K562 treated with DMSO at 1 percent for 48 hours (cell line): ENCODE data around the gene SLC23A3. TPM values are rescaled to one million over a fixed set of nuclear protein-coding genes. Genes with fewer than 3 reads are reported as not detected.

Experiments used
- total RNA-seq: library from RNA; unstranded; fragments of 300-600 nt; gene quantifications from 2 replicates; pipeline ENCODE4 v1.2.3, GENCODE V29; 2022; ENCODE audit warnings: low replicate concordance; ENCODE audit errors: extremely low read depth

SLC23A3 gene, protein sequence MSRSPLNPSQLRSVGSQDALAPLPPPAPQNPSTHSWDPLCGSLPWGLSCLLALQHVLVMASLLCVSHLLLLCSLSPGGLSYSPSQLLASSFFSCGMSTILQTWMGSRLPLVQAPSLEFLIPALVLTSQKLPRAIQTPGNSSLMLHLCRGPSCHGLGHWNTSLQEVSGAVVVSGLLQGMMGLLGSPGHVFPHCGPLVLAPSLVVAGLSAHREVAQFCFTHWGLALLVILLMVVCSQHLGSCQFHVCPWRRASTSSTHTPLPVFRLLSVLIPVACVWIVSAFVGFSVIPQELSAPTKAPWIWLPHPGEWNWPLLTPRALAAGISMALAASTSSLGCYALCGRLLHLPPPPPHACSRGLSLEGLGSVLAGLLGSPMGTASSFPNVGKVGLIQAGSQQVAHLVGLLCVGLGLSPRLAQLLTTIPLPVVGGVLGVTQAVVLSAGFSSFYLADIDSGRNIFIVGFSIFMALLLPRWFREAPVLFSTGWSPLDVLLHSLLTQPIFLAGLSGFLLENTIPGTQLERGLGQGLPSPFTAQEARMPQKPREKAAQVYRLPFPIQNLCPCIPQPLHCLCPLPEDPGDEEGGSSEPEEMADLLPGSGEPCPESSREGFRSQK
- total RNA-seq, result not detected in 2 replicates

DNA sequence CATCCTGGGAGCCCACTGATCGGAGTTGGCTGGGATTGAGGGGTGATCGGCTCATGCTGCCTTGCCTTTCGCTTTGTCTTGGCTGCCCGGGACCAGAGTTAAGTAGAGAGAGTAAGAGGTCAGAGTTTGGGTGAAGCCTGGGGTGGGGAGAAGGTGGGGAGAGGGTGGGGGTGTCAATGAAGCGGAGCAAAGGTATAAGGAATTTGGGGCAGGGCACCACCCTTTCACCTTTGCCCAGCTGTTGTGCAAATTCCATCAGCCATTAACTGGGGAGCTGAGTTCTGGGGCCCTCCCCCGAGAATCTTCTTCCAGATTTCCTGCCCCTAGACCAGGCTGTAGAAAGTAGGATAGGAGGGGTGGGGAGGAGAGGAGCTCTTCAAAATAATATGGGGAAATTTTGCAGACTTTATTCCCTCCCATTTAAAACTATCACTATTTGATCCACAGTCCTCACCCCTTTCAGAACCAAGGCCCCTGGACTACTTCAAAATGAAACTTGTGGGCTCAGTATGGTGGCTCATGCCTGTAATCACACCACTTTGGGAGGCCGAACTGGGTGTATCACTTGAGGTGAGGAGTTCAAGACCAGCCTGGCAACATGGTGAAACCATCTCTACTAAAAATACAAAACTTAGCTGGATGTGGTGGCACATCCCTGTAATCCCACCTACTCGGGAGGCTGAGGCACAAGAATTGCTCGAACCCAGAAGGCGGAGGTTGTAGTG lies at the start of gene SLC23A3:
SLC23A3 (minus strand) TSS at position 100 of the 725 bp plus-strand sequence; CDS start at position 55, 45 bp downstream.

DNA sequence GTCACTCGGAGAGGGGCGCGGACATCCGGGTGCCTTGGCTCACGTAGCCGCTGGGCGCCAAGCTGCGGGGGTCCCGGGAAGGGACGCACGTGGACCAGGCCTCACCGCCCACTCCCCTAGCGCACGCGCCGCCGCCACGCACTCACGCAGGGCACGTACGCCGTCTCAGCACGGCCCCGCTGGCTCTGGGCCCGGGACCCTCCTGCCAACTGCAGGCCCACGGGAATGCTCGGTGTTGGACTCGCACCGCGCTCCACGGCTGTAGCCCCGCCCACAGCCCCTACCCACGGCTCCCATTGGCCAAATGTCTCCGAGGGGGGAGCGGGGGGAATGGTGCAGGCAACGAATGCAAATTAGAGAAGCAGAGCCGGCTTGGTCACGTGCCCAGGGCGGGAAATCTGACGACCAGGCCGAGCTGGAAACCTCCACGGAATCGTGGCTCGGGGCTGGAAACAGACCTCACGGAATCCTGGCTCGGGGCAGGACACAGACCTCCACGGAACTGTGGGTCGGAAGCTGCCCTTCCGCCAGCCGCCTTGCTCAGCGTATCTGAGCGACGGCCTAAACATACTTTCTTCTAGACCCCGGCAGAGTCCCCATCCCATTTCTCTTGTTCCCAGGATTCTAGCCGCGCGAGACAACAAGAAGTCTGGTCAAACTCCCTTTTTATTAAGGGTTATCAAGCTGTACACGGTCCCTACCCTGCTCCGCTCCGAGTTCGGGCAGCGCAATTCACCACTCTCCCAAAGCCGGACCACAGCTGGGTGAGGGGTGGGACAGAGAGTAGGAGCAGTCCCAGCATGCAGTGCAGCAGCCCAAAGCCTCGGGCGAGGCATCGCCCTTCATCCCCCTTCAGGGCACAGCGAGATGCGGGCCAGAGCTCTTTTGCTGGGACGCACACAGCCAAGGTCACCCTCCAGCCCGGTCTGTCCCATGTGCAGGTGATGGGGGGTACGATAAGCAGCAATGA lies 49.2 kb upstream of the SLC23A3 start, which contains the start of gene ABCB6:
ABCB6 (minus strand) TSS at position 227 of the 970 bp plus-strand sequence. CDS start 285 bp downstream, outside the sequence.

DNA sequence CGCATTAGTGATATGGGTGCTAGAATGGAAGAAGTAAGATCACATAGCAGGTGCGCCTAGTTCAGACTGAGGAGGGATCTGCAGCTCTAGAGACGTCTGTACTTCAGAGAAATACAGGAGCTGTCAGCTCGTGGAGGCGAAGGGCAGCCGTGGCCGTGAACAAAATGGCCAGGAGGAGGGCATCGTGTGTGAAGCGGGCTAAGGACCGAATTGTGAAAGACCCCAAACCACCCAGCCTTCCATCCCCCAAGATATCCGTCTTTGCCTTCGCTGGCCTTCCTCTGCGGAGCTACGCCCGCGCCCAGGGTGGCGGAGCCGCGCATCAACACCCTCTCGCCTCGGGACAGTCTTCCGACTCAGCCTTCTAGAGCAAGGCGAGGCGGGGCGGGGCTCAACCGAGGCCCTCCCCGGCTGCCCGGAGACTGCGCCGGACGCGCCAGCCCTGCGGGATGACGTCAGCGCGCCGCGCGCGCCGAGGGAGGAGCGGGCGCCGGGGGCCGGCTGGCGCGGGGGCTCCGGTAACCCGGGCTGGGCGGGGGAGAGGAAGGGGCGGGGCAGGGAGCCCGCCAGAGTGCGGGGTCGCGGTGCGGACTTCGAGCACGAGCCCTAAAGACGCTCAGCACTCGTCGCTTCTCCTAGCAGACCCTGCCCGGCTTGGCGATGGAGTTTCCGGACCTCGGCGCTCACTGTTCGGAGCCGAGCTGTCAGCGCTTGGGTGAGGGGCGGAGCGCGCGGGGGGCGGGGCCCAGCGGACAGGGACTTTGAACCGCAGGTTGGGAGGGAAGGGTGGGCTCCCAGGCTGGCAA lies 36.7 kb upstream of the SLC23A3 start, which contains the start of gene ZFAND2B:
ZFAND2B (plus strand) TSS at position 455 of the 806 bp plus-strand sequence; CDS start at position 661, 206 bp downstream.

DNA sequence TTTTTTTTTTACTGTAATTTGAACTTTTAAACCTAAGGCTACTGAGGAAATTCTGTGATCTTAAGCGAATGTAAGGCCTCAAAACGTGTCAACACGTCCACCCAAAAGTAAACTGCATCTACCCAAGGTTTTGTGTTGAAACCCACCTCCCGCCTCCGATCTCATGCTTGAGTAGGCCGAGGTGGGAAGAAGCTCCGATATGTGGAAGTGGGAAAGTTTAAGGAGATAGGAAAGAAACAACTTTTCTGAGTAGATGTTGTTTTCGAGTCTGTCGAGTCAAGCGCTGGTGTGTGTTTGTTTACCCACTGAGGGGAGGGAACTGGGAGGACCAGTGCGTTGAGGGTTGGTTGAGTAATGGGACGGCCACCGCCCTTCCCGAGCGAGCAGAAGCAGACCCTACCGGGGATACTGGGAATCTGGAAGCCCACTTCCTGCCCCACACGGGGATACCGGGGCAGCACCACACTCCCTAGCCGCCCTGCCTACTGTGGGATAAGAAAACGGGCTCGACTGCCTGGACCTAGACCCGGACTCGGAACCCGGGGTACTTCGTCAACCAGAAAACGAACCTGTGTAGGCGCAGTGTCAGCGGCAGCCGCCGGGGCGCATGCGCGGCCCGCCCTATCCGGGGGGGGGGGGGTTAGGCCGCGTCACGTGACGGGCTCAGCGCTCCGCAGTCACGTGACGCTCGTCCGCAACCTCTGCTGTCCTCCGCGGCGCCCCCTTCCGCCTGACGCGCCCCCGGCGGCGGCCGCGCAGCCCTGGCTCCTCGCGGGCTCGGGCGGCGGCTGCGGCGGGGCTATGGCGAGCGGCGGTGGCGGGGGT lies 7.9 kb upstream of the SLC23A3 start, which contains the start of gene RETREG2:
RETREG2 (plus strand) TSS at position 724 of the 825 bp plus-strand sequence; CDS start at position 802, 78 bp downstream.

DNA sequence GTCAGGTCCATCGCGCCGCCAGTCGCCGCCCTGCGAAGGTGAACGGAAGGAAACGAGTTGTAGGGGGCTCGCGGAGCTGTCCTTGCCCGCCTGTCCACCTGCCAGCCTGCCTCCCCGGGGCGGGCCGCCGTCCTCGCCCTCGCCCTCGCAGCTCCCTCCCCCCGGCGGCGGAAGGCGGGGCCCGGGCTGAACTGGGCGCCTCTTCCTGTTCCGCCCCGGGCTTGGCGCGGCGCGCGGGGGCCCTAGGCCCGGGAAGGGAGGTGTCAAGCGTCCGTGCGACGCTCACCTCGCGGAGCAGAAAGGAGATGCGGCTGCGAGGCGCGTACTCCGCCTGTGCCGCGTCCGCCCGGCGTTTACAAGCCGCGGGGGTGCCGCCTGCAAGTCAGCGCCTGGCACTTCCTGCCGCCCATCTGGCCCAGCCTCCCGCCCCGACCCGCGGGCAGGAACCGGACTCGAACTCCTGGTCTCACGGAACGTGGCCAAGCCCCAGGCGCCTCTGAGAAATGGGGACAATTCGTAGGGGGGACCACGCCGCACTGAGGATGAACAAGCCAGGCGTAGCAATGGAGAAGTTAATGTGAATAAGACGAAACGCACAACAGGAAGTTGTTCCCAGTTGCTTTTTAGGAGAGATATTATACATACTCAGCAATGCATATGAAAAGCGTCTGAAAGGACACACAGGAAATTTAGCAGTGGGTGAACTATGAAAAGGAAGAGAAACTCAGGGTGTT lies 7.2 kb upstream of the SLC23A3 start, which contains the start of gene CNPPD1:
CNPPD1 (minus strand) TSS at position 108 of the 734 bp plus-strand sequence; CDS start at position 11, 97 bp downstream.

DNA sequence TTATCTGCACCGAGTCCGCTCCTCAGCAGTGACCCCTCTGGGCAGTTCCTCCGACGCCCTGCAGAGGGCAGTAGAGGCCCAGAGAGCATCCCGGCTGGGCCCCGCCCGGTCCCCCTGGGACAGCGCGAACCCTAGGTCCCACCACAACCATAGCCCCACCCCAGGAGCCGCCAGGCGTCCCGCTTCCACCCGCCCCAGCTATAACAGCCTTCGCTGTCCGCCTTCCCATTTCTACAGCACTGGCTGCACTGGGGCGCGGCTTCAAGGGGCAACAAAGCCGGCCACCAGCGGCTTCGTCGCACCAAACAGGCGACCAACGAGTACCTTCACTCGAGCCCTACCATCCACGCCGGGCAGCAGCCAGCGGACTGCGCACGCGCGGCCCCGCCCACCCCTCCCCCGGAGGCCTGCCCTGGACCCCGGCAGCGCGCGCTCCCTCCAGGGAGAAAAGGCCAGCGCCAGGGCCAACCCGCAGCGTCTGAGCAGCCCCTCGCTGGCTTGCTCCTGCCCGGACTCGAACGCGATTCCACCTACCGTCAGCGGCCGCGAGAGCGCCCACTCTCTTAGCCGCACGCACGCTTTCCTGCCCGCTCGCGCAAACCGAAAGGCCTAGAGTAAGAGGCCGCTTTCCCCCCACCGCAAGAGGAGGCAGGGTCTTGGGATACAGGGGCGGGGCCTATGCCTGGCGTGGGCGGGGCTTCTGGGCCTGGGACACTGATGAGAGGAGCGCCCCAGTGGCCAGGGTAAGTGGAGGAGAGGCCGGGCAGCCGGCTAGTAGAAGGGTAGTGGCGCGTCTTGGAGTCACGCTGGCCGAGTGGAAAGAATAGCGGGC lies 9.4 kb downstream of the SLC23A3 start, which contains the start of gene NHEJ1:
NHEJ1 (minus strand) TSS at position 630 of the 832 bp plus-strand sequence. CDS start 2,453 bp downstream, outside the sequence.

Other genes starting within 250 kb of the SLC23A3 start
- not detected in 2 replicates for gene CDK5R2, start 210.4 kb downstream of the SLC23A3 start, total RNA-seq
- gene FEV, start 184.8 kb downstream of the SLC23A3 start, total RNA-seq, result not detected in 2 replicates
- gene CRYBA2, start 176.6 kb downstream of the SLC23A3 start, total RNA-seq, result not detected in 2 replicates
- not detected in 2 replicates for gene CFAP65, start 128.5 kb downstream of the SLC23A3 start, total RNA-seq
- gene IHH, start 109.1 kb downstream of the SLC23A3 start, total RNA-seq, result not detected in 2 replicates
- not detected in 2 replicates for gene NHEJ1, start 9.2 kb downstream of the SLC23A3 start, total RNA-seq
- not detected in 2 replicates for gene CNPPD1, start 6.9 kb upstream of the SLC23A3 start, total RNA-seq
- gene RETREG2, start 8.2 kb upstream of the SLC23A3 start, total RNA-seq, result not detected in 2 replicates
- gene ZFAND2B, start 36.8 kb upstream of the SLC23A3 start, total RNA-seq, result not detected in 2 replicates
- gene ABCB6, start 48.9 kb upstream of the SLC23A3 start, total RNA-seq, result not detected in 2 replicates
- gene ATG9A, start 59.6 kb upstream of the SLC23A3 start, total RNA-seq, result not detected in 2 replicates
- not detected in 2 replicates for gene ANKZF1, start 59.8 kb upstream of the SLC23A3 start, total RNA-seq
- not detected in 2 replicates for gene GLB1L, start 75.4 kb upstream of the SLC23A3 start, total RNA-seq
- not detected in 2 replicates for gene STK16, start 75.5 kb upstream of the SLC23A3 start, total RNA-seq
- gene TUBA4B, start 83.2 kb upstream of the SLC23A3 start, total RNA-seq, result not detected in 2 replicates
- not detected in 2 replicates for gene TUBA4A, start 83.9 kb upstream of the SLC23A3 start, total RNA-seq
- not detected in 2 replicates for gene DNAJB2, start 109.3 kb upstream of the SLC23A3 start, total RNA-seq
- not detected in 2 replicates for gene PTPRN, start 139.4 kb upstream of the SLC23A3 start, total RNA-seq
- not detected in 2 replicates for gene RESP18, start 162.7 kb upstream of the SLC23A3 start, total RNA-seq
- not detected in 2 replicates for gene DNPEP, start 217.9 kb upstream of the SLC23A3 start, total RNA-seq
- not detected in 2 replicates for gene DES, start 248.3 kb upstream of the SLC23A3 start, total RNA-seq